ENCODE data around the gene ZIC5.

Gene ZIC5

GRCh38 chr13:99972190-99972731 lies 694 bp upstream of the ZIC5 start:
- no peak overlapping the region for H3K27ac ChIP-seq
- TF ChIP-seq ZFX (IDR thresholded peaks at IDR 0.05; ENCODE audit: borderline replicate concordance): no peak
- TF ChIP-seq CTCF (IDR thresholded peaks at IDR 0.05): no peak

GRCh38 chr13:99970651-99971575 lies 654 bp downstream of the ZIC5 start:
- peak overlapping the region; percentile 69 for H3K27ac ChIP-seq
- TF ChIP-seq ZFX (IDR thresholded peaks at IDR 0.05; ENCODE audit: borderline replicate concordance) (no peak), CTCF (IDR thresholded peaks at IDR 0.05) (no peak)

GRCh38 chr13:99969919-99970650 lies 1.5 kb downstream of the ZIC5 start:
- peak overlapping the region; percentile 69 for H3K27ac ChIP-seq
- TF ChIP-seq CTCF (IDR thresholded peaks at IDR 0.05): peak; percentile 26
- TF ChIP-seq ZFX (IDR thresholded peaks at IDR 0.05; ENCODE audit: borderline replicate concordance): no peak

- peak overlapping the region; percentile 69 for H3K27ac ChIP-seq
- TF ChIP-seq CTCF (IDR thresholded peaks at IDR 0.05) (no peak), ZFX (IDR thresholded peaks at IDR 0.05; ENCODE audit: borderline replicate concordance) (no peak)
Observed at GRCh38 chr13:99969453-99969918, 2.1 kb downstream of the ZIC5 start.

GRCh38 chr13:99968521-99969452 lies 2.8 kb downstream of the ZIC5 start:
- TF ChIP-seq CTCF (IDR thresholded peaks at IDR 0.05) (no peak), ZFX (IDR thresholded peaks at IDR 0.05; ENCODE audit: borderline replicate concordance) (no peak)
- H3K27ac ChIP-seq: no peak overlapping the region

- TF ChIP-seq CTCF (IDR thresholded peaks at IDR 0.05): no peak
- no peak overlapping the region for H3K27ac ChIP-seq
Observed at GRCh38 chr13:99967869-99968520, 3.6 kb downstream of the ZIC5 start.

Data from 22Rv1 (cell line).